WTC11 (cell line): ENCODE results near the gene CPNE9. TPM values are rescaled to one million over a fixed set of nuclear protein-coding genes. Genes with fewer than 3 reads are reported as not detected.

Source experiments
- ATAC-seq: fragments of 200-7000 bp; cut with Tn5 transposase; 2 replicates; pipeline ENCODE4 v1.10.0; 2021; ENCODE audit warnings: mild to moderate bottlenecking, moderate library complexity
- CTCF ChIA-PET: fragments of 300-600 bp; sonication (Branson Sonifier 250); formaldehyde crosslinking; loops from one replicate; lab custom pipeline; 2021; ENCODE audit warnings: antibody characterized with exemption; lab: Charles Lee
- POLR2A ChIA-PET: fragments of 350-600 bp; sonication (Branson Sonifier 250); formaldehyde crosslinking; loops from one replicate; lab custom pipeline; 2021; ENCODE audit warnings: antibody characterized with exemption; lab: Charles Lee
- DNase-seq: peaks from one replicate; pipeline ENCODE4 v3.0.0; 2021; ENCODE audit warnings: low spot score
- H3K27ac Mint-ChIP-seq: 2 replicates; pipeline ENCODE4 v1.8.0; 2021; ENCODE audit warnings: mixed read lengths
- H3K27me3 Mint-ChIP-seq: 2 replicates; pipeline ENCODE4 v1.8.0; 2021; ENCODE audit warnings: low read depth, mild to moderate bottlenecking, moderate library complexity, mixed read lengths
- H3K36me3 Mint-ChIP-seq: 2 replicates; pipeline ENCODE4 v1.8.0; 2021; ENCODE audit warnings: mixed read lengths
- H3K4me1 Mint-ChIP-seq: 2 replicates; pipeline ENCODE4 v1.8.0; 2022; ENCODE audit warnings: mixed read lengths
- H3K4me3 Mint-ChIP-seq: 2 replicates; pipeline ENCODE4 v1.8.0; 2021; ENCODE audit warnings: mild to moderate bottlenecking, moderate library complexity, mixed read lengths
- H3K9me3 Mint-ChIP-seq: 2 replicates; pipeline ENCODE4 v1.8.0; 2021; ENCODE audit warnings: mixed read lengths
- CBFB ChIP-seq: sonication (generic); formaldehyde crosslinking; IDR thresholded peaks from 2 replicates; pipeline ENCODE4 v1.8.1; 2022; ENCODE audit warnings: mild to moderate bottlenecking, low read depth, missing genetic modification reagents
- FOXK1 ChIP-seq: sonication (generic); formaldehyde crosslinking; IDR thresholded peaks from 2 replicates; pipeline ENCODE4 v1.8.0; 2022; ENCODE audit warnings: mild to moderate bottlenecking, moderate library complexity, missing genetic modification reagents
- SP1 ChIP-seq: sonication (generic); formaldehyde crosslinking; conservative IDR thresholded peaks from 2 replicates; pipeline ENCODE4 v1.8.1; 2022; ENCODE audit warnings: missing genetic modification reagents
- ZNF423 ChIP-seq: fragments of 250-450 bp; sonication (Bioruptor Pico); IDR thresholded peaks from 2 replicates; pipeline ENCODE4 v2.1.2; 2022; ENCODE audit warnings: mild to moderate bottlenecking, moderate library complexity
- ZNF671 ChIP-seq: fragments of 250-450 bp; sonication (Bioruptor Pico); IDR thresholded peaks from 2 replicates; pipeline ENCODE4 v1.8.0; 2021; ENCODE audit warnings: mild to moderate bottlenecking
- total RNA-seq: library from RNA; stranded (reverse); gene quantifications from 3 replicates; pipeline ENCODE4 v1.2.3, GENCODE V29; 2021
- TF ChIP-seq, protein P1 (sequence below): sonication (generic); formaldehyde crosslinking; conservative IDR thresholded peaks from 2 replicates; pipeline ENCODE4 v1.8.1; 2023; ENCODE audit warnings: mild to moderate bottlenecking, low read depth, missing genetic modification reagents, moderate library complexity
- TF ChIP-seq, protein P2 (sequence below): fragments of 250-450 bp; sonication (Bioruptor Pico); IDR thresholded peaks from 2 replicates; pipeline ENCODE4 v1.9.0; 2021; ENCODE audit warnings: mild to moderate bottlenecking, borderline replicate concordance
- TF ChIP-seq, protein P3 (sequence below): sonication (generic); formaldehyde crosslinking; IDR thresholded peaks from 2 replicates; pipeline ENCODE4 v1.8.1; 2023; ENCODE audit warnings: mild to moderate bottlenecking, moderate library complexity, missing genetic modification reagents
- TF ChIP-seq, protein P4 (sequence below): fragments of 250-450 bp; sonication (Bioruptor Pico); IDR thresholded peaks from 2 replicates; pipeline ENCODE4 v1.9.0; 2021; ENCODE audit warnings: moderate library complexity, mild to moderate bottlenecking, inconsistent platforms, borderline replicate concordance
- TF ChIP-seq, protein P5 (sequence below): sonication (generic); formaldehyde crosslinking; IDR thresholded peaks from 2 replicates; pipeline ENCODE4 v1.8.1; 2022; ENCODE audit warnings: low read depth, mild to moderate bottlenecking, moderate library complexity, missing genetic modification reagents, borderline replicate concordance
- TF ChIP-seq, protein P6 (sequence below): fragments of 250-450 bp; sonication (Bioruptor Pico); IDR thresholded peaks from 2 replicates; pipeline ENCODE4 v1.8.0; 2021; ENCODE audit warnings: mild to moderate bottlenecking

The CPNE9 gene
- total RNA-seq, 1 experiment from 2014 or later, result 3.2 TPM

DNA sequence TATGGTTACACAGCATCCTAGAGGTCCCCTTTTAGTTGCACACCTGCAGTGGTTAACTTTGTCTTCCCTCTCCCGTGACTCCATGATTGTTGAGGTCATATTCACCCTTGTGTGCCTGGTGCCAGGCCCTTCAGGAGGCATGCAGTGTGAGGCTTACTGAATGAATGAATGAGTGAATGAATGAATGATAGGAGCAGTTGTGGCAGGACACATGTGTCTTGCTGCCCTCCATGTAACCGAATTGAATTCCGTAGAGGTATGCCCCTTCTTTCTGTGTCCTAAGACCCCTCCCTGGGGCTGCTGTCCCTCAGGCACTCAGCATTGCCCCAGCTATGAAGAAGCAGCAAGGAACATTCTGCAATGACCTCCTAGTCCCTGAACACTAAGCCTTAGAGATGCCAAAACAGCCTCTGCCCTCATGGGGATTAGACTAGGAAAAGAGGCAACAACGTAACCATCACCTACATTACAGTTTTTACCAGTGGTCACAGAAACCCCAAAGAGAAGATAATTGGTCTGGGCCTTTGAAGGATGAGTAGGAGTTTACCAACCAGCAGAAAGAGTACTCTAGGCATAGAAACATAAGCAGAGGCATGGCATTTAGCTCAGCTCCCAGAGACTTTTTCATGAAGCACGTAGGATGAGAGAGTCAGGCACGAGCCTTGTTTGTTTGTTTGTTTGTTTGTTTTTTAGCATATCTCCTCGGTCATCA is 22.5 kb upstream of the CPNE9 start:
- DNase-seq (no peak), ATAC-seq (no peak)
- Mint-ChIP-seq H3K27me3 (no peaks in the 10 kb centered on the region), H3K4me3 (no peak overlapping the region), H3K36me3 (peaks cover 42% of the 10 kb centered on the region), H3K4me1 (no peaks in the 10 kb centered on the region), H3K27ac (no peak overlapping the region), H3K9me3 (no peaks in the 10 kb centered on the region)
- TF ChIP-seq ZNF671, result no peak
- TF ChIP-seq, protein P1, sequence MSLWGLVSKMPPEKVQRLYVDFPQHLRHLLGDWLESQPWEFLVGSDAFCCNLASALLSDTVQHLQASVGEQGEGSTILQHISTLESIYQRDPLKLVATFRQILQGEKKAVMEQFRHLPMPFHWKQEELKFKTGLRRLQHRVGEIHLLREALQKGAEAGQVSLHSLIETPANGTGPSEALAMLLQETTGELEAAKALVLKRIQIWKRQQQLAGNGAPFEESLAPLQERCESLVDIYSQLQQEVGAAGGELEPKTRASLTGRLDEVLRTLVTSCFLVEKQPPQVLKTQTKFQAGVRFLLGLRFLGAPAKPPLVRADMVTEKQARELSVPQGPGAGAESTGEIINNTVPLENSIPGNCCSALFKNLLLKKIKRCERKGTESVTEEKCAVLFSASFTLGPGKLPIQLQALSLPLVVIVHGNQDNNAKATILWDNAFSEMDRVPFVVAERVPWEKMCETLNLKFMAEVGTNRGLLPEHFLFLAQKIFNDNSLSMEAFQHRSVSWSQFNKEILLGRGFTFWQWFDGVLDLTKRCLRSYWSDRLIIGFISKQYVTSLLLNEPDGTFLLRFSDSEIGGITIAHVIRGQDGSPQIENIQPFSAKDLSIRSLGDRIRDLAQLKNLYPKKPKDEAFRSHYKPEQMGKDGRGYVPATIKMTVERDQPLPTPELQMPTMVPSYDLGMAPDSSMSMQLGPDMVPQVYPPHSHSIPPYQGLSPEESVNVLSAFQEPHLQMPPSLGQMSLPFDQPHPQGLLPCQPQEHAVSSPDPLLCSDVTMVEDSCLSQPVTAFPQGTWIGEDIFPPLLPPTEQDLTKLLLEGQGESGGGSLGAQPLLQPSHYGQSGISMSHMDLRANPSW, result no peak
- ChIA-PET CTCF (interaction anchor here (1.4 kb wide), 1 partner anchor 178 kb away, joined by 4 read pairs; no protein-coding TSS in a partner anchor), POLR2A (no interaction called here)

DNA sequence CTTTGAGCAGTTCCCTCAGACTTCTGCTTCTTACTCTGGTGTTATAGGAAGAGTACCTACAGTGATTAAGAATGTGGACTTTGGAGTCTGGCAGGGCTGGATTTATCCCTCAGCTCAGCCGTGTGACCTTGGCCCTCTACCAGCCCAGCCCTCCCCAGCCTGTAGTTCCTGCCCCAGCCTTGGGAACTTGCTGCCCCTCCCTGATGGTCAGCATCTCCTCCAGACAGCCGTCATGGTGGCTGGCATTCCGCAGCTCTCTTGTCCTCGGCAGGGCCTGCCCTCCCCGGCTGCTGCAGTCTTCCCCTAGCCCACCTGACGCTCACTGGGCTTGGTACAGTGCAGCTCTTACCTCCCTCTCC is 21.9 kb upstream of the CPNE9 start:
- TF ChIP-seq, protein P2, sequence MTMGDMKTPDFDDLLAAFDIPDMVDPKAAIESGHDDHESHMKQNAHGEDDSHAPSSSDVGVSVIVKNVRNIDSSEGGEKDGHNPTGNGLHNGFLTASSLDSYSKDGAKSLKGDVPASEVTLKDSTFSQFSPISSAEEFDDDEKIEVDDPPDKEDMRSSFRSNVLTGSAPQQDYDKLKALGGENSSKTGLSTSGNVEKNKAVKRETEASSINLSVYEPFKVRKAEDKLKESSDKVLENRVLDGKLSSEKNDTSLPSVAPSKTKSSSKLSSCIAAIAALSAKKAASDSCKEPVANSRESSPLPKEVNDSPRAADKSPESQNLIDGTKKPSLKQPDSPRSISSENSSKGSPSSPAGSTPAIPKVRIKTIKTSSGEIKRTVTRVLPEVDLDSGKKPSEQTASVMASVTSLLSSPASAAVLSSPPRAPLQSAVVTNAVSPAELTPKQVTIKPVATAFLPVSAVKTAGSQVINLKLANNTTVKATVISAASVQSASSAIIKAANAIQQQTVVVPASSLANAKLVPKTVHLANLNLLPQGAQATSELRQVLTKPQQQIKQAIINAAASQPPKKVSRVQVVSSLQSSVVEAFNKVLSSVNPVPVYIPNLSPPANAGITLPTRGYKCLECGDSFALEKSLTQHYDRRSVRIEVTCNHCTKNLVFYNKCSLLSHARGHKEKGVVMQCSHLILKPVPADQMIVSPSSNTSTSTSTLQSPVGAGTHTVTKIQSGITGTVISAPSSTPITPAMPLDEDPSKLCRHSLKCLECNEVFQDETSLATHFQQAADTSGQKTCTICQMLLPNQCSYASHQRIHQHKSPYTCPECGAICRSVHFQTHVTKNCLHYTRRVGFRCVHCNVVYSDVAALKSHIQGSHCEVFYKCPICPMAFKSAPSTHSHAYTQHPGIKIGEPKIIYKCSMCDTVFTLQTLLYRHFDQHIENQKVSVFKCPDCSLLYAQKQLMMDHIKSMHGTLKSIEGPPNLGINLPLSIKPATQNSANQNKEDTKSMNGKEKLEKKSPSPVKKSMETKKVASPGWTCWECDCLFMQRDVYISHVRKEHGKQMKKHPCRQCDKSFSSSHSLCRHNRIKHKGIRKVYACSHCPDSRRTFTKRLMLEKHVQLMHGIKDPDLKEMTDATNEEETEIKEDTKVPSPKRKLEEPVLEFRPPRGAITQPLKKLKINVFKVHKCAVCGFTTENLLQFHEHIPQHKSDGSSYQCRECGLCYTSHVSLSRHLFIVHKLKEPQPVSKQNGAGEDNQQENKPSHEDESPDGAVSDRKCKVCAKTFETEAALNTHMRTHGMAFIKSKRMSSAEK (CRISPR knock-in tag), result no peak
- TF ChIP-seq CBFB, result no peak
- TF ChIP-seq, protein P3, sequence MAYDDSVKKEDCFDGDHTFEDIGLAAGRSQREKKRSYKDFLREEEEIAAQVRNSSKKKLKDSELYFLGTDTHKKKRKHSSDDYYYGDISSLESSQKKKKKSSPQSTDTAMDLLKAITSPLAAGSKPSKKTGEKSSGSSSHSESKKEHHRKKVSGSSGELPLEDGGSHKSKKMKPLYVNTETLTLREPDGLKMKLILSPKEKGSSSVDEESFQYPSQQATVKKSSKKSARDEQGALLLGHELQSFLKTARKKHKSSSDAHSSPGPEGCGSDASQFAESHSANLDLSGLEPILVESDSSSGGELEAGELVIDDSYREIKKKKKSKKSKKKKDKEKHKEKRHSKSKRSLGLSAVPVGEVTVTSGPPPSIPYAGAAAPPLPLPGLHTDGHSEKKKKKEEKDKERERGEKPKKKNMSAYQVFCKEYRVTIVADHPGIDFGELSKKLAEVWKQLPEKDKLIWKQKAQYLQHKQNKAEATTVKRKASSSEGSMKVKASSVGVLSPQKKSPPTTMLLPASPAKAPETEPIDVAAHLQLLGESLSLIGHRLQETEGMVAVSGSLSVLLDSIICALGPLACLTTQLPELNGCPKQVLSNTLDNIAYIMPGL (CRISPR knock-in tag), result no peak
- TF ChIP-seq, protein P4, sequence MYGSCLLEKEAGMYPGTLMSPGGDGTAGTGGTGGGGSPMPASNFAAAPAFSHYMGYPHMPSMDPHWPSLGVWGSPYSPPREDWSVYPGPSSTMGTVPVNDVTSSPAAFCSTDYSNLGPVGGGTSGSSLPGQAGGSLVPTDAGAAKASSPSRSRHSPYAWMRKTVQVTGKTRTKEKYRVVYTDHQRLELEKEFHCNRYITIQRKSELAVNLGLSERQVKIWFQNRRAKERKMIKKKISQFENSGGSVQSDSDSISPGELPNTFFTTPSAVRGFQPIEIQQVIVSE (CRISPR knock-in tag), result no peak
- TF ChIP-seq, protein P5, sequence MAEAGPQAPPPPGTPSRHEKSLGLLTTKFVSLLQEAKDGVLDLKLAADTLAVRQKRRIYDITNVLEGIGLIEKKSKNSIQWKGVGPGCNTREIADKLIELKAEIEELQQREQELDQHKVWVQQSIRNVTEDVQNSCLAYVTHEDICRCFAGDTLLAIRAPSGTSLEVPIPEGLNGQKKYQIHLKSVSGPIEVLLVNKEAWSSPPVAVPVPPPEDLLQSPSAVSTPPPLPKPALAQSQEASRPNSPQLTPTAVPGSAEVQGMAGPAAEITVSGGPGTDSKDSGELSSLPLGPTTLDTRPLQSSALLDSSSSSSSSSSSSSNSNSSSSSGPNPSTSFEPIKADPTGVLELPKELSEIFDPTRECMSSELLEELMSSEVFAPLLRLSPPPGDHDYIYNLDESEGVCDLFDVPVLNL, result no peak
- TF ChIP-seq, protein P6, sequence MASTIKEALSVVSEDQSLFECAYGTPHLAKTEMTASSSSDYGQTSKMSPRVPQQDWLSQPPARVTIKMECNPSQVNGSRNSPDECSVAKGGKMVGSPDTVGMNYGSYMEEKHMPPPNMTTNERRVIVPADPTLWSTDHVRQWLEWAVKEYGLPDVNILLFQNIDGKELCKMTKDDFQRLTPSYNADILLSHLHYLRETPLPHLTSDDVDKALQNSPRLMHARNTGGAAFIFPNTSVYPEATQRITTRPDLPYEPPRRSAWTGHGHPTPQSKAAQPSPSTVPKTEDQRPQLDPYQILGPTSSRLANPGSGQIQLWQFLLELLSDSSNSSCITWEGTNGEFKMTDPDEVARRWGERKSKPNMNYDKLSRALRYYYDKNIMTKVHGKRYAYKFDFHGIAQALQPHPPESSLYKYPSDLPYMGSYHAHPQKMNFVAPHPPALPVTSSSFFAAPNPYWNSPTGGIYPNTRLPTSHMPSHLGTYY (CRISPR knock-in tag), result no peak
- no peak for TF ChIP-seq FOXK1 (CRISPR knock-in tag)
- no peak for TF ChIP-seq SP1 (CRISPR knock-in tag)
- no peak for TF ChIP-seq ZNF423 (CRISPR knock-in tag)
- TF ChIP-seq, all 79 proteins: peak for 0
- DNase-seq (no peak), ATAC-seq (no peak; the same call in 1 of the 2 replicates)
- no peaks in the 10 kb centered on the region for H3K27me3 Mint-ChIP-seq
- no peak overlapping the region for H3K27ac Mint-ChIP-seq
- H3K4me1 Mint-ChIP-seq, result no peaks in the 10 kb centered on the region
- no peaks in the 10 kb centered on the region for H3K9me3 Mint-ChIP-seq
- H3K4me3 Mint-ChIP-seq, result no peak overlapping the region
- ChIA-PET POLR2A (no interaction called here), CTCF (interaction anchor here (1.4 kb wide), 1 partner anchor 178 kb away, joined by 4 read pairs; no protein-coding TSS in a partner anchor)
- peaks cover 42% of the 10 kb centered on the region for H3K36me3 Mint-ChIP-seq
